Pulmonary artery endothelial cell (primary cell): ENCODE results near the gene KCNA2. TPM values are rescaled to one million over a fixed set of nuclear protein-coding genes. Genes with fewer than 3 reads are reported as not detected.

Experiments
- DNase-seq: peaks from one replicate; pipeline ENCODE4 v3.0.0-alpha.2; 2011; ENCODE audit warnings: low read depth, low spot score
- total RNA-seq: library from RNA; depleted of rRNA; stranded (reverse); fragments of >200 nt; gene quantifications from 2 replicates; pipeline ENCODE4 v1.2.3, GENCODE V29; 2014

KCNA2 gene
- total RNA-seq, 1 donor from 2014 or later, result not detected

DNA sequence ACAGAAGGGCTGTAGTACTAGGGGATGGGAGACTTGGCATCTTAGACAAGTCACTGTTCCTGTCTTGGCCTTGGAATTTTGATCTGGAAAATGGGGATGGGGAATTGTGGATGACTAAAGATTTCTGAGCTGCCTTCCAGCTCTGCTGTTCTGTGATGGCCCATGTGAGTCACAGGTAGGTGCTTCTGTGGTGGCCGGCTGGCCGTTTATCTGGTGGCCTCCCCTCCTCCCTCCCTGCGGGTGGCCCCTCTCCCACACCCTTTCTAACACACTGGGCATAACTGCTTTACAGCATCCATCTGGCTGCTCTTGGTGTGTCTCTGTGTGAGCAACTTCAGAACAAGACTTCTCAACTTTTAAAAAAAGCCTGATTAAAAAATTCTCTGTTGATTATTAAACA lies 35.9 kb downstream of the KCNA2 start:
- no peak for DNase-seq

DNA sequence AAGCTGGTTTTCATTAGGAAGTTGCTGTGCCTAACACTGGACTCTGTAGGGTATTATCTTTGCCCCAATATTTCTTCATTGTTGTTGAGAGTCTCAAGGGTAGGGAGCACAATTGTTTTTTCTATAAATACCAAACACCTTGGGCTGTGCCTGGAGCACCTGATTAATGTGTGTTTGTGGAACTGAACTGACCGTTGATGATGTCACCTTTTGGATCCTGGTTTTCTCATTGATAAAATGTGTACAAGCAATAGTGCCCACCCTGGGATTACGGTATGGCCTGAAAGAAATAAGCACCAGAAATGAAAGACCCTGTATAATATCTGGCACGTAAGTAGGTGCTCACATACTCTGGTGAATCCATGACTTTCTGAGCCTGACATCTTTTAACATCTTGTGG lies 39.3 kb downstream of the KCNA2 start:
- no peak for DNase-seq

DNA sequence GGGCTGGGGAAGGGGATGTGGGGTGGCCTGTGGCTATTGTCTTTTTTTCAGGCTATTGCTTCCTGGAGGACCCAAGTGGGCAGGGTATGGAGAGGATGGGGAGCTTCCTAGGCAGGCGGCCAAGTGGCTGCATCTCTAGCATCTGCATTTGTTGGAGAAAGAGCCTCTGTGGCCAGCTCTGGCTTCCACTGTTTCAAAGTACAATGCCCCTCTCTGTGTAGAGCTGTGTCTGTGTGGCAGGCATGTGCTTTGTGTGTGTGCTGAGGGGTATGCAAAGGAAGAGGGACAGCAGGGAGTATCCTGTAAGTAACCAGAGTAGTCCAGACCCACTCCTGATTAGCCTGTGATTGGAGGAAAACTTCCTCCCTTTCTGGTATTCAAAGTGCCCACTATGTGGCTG lies 40.6 kb downstream of the KCNA2 start:
- DNase-seq, result no peak

DNA sequence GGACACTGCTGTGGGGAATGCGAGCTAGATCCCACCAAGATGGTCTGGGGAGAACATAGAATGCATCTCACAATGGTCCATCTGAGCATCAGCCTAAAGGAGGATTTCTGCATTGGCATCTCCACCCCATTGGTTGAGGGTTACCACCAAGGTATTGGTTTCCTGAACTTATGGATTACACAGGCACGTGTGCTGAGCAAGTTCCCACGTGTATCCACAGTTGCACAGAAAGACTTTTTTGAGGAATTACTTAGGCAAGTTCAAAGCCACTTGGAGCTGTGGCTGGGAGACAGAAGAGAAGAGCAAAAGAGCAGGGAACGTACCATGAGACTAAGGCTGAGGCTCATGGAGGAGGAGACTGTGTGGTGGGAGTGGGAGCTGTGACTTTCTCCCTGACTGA lies 43.1 kb downstream of the KCNA2 start:
- DNase-seq, result no peak

DNA sequence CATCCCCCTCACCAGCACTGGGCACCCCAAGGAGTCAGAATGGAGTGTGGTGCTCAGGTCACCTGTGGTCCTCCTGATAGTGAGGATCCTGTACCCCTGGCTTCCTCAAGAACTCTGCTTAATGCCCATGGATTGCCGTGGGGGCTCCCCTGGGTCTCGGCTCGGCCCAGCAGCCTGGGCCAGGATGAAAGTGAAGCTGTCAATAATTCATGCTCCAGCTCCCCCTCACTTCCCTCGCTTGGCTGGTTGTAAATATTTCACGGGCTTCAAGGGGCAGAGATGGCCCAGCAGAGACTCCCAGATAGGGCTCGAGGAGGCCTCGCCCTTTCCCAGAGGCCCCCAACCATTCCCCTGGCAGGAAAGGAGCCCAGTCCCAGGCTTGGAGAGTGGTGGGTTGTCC lies 44.6 kb downstream of the KCNA2 start:
- DNase-seq, result no peak

DNA sequence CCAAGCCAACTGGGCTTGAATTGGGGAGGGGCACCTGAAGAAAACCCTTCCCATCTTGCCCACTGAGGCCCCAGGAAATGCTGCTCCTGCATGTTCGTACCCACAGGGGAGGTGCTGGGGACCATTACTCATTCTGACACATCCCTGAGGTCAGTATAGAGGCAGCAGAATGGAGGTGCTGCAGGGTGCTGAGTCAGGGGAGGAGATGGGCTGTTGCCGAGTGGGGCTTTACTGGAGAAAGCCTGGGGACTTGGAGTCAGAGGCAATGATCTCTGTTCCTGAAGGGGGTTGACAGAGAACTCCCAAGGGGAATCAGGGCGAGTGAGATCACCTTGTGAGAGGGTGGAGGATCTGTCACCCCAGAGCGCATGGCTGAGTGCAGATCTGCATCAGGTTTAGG lies 47.0 kb downstream of the KCNA2 start:
- no peak for DNase-seq

DNA sequence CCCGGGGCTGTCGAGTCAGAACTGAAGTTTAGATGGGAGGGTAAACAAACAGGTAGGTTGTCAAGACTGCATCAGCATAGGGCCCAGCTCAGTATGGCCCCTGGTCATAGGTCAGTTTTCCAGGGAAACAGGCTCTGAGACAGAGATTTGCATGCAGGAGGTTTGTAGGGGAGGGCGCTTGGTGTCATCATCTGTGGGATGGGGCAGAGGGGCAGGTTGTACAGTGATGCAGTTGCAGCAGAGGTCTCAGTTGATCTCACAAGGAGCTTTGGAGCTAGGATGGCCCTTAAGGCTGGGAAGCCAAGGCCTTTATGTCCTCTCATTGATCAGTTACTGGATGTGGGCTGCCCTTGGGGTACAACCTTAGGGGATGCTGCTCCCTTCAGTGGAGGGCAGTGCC lies 48.7 kb downstream of the KCNA2 start:
- DNase-seq, result no peak

DNA sequence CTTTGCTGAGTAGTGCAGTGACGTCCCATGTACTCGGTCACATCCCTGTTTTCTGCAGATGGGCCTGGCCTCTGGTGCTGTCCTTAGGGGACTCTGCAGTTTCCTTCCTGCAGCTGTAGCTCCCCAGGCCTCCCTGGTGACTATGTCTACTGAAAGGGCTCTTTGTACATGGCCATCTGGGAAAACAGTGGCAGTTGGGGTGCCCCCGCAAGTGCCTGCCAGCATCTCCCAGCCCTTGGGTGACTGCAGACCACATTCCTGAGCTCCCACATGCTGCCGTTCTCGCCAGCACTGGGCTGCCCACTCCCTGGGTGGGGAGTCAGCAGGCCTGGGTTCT lies 49.7 kb downstream of the KCNA2 start:
- no peak for DNase-seq

DNA sequence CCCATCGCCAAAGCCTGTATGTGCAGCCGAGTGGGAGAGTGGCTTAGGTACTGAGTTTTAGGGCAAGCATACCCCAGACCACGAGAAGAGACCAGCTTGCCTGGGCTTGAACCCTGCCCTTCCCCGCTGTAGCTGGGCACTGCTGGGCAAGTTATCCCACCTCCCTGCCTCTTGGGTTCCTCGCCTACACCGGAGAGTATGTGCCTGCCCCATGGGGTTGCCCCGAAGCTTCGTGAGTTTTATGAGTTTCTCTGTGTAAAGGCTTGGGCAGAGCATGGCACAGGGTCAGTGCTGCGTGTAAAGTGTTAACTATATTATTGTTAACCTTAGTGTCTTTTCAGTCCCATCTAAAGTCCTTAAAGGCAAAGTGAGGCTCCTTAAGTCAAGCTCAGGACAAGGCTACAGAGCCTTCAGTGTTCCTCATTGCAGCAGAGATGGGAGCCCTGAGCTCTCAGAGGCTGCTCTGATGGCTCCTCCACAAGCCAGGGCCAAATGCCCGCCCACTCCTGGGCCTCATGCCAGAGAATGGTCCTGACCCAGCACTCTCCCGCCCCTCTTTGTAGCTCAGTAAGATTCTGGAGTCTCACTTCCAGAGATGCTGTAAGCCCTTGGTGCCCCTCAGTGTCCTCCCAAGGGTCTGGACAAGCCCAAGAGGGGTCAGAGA lies 50.2 kb downstream of the KCNA2 start:
- DNase-seq, result no peak

DNA sequence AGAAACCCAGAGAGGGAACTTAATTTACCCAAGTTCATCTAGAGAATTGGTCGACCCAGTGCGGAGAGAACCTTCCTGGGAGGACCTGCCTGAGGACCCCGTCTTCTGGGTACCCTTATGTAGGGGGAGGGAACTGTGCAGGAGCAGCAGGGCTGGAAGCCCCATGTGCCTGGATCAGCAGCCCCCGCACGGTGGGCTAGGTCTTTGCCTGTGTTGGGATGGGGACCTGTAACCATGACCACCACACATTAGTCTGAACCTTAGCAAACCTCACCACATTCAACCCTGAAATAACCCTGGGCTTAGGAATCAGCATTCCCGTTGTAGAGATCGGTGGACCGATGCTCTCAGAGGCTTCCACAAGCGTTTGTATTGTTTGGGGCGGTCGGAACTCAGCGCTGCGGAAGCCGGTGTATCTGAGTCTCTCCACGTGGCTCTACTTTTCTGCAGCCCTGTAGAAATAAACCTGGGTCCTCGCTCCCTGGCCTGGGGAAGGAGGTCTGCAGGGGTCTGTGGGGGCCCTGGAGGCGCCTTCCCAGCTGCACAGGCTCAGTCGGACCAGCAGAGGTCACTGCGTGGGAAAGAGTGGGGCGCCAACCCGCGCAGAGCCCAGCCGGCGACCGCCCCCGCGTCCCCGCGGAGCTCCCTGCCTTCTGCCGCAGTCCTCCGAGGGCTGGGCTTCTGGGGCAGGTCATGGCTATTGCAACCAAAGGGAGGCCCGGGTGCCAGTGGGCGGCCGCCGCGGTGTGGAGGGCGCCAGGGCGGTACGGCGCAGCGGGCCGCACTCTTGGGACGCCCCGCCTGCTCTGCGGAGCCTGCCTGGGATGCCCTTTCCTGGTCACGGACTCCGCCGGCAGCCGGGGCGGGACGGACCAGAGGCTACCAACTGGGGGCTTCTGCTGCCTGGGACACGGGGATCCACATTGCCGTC lies 51.0 kb downstream of the KCNA2 start:
- no peak for DNase-seq

DNA sequence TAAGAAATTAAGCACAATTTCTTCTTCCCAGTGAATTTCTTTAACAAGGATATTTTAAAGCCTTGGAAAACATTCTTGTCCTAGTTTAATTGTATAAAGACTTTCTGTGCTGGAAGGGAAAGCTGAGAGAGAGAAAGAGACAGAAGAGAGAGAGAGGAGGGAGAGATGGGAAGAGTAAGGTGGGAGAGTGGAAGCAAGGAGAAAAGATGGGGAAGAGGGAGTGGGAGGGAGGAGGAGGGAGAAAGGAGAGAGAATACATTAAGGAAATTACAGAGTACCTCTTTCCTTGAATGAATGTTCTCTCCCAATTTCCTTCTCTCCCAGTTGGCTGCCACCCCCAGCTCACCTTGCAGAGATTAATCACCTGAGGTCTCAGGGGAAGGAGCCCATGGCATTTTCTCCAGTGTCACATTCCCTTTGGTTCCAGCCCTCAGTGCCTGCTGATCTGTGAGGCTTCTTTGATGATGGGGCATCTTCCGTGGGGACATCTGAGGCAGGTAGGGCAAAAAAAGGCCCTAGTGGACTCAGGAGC lies 54.8 kb downstream of the KCNA2 start:
- DNase-seq, result no peak

DNA sequence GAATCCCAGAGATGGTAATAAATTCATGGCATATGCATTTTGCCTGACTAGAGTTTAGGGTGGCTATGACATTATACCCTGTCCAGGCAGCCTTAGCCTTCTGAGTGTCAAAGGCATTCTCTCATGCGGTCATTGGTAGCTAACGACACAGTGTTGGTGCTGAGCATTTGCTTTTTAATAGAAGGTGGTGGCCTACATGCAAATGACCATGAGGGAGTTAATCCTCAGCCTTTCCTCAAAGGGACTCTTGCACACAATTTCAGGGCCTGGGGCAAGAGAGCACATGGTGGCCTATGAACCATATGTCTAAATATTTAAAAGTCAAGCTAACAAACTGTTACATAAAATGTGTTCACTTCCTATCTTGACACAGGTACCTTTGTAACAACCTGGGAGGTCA lies 56.3 kb downstream of the KCNA2 start:
- DNase-seq, result no peak

DNA sequence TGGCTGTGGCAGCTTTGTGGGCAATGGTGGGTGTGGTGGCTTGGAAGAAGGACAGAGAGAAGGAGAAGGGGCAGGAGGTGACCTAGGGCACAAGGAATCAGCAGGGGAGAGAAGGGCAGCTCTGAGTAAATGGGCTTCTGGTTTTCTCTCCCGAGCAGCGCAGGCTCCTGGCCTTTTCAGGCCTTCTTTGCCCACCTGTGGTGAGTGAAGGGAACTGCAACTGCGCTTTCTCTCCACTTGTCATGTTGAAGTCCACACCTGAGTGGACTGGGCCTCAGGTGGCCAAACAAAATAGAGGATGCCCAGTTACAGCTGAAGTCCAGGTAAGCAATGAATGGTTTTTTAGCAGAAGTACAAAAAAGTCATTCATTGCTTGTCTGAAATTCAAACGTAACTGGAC lies 57.8 kb downstream of the KCNA2 start:
- DNase-seq, result no peak

DNA sequence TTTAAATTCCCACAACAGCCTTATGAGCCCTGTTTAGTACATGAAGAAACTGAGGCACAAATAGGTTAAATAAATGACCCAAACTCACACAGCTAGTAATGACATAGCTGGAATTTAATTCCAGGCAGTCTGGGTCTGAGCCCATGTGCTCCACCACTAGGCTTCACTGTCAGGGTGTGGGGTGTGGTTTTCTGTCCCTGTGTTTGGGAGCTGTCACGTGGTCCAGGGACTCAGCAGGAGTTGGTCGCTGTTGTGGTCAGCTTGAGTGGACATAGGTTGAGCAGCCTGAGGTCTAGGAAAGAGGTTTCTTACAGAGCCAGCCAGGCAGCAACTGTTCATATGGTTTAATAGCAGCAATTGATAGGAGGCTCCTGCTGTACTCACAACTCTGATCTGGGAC lies 59.1 kb downstream of the KCNA2 start:
- no peak for DNase-seq

DNA sequence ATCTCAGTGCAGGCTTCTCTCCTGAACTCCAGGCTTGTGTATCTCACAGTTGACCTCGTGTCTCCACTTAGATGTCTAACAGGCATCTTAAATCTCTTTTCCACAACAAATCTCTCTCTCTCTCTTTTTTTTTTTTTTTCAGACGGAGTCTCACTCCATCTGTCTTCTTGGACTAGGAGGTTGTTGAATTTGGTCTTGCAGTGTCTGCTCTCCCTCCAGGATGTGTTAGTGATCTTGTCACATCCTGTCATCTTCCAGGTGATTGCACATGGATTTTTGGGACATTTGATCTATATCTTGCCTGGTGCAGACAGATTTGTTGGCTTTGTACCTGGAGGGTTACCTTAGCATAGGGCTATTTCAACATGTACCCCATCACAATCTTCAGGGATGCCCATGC lies 60.7 kb downstream of the KCNA2 start:
- no peak for DNase-seq

DNA sequence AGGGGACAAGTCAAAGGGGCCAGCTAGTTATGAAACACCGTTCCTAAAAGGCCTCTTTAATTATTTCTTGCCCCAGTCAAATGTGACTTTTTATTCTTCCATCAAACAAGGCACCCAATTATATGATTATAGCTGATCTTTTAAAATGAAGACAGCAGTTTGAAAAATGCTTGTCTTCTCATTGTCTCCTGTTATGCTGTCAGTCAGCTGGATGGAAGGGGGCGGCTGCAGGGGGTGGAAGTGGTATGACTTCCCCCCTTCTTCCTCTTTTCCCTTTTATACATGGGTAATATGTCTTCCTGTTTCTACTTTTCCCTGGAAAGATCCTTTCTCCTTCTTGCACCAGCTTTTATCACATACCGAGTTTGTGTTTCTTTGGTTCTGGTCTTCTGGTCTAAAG lies 61.4 kb downstream of the KCNA2 start:
- DNase-seq, result no peak

Other genes starting within 250 kb of the KCNA2 start
- gene SLC16A4, start 215.3 kb downstream of the KCNA2 start, total RNA-seq, result 15.3 and 19.4 TPM in 2 replicates
- gene LAMTOR5, start 198.7 kb downstream of the KCNA2 start, total RNA-seq, result 80.0 and 97.7 TPM in 2 replicates
- not detected in 2 replicates for gene PROK1, start 155.2 kb downstream of the KCNA2 start, total RNA-seq
- not detected in 2 replicates for gene KCNA10, start 87.2 kb downstream of the KCNA2 start, total RNA-seq
- not detected in 2 replicates for gene KCNA3, start 68.6 kb upstream of the KCNA2 start, total RNA-seq